Measurements from ENCODE around the gene ITGB5.
A peak's percentile ranks its signal among the peaks of the same experiment; 100 is the strongest.

ITGB5 gene, protein sequence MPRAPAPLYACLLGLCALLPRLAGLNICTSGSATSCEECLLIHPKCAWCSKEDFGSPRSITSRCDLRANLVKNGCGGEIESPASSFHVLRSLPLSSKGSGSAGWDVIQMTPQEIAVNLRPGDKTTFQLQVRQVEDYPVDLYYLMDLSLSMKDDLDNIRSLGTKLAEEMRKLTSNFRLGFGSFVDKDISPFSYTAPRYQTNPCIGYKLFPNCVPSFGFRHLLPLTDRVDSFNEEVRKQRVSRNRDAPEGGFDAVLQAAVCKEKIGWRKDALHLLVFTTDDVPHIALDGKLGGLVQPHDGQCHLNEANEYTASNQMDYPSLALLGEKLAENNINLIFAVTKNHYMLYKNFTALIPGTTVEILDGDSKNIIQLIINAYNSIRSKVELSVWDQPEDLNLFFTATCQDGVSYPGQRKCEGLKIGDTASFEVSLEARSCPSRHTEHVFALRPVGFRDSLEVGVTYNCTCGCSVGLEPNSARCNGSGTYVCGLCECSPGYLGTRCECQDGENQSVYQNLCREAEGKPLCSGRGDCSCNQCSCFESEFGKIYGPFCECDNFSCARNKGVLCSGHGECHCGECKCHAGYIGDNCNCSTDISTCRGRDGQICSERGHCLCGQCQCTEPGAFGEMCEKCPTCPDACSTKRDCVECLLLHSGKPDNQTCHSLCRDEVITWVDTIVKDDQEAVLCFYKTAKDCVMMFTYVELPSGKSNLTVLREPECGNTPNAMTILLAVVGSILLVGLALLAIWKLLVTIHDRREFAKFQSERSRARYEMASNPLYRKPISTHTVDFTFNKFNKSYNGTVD

DNA sequence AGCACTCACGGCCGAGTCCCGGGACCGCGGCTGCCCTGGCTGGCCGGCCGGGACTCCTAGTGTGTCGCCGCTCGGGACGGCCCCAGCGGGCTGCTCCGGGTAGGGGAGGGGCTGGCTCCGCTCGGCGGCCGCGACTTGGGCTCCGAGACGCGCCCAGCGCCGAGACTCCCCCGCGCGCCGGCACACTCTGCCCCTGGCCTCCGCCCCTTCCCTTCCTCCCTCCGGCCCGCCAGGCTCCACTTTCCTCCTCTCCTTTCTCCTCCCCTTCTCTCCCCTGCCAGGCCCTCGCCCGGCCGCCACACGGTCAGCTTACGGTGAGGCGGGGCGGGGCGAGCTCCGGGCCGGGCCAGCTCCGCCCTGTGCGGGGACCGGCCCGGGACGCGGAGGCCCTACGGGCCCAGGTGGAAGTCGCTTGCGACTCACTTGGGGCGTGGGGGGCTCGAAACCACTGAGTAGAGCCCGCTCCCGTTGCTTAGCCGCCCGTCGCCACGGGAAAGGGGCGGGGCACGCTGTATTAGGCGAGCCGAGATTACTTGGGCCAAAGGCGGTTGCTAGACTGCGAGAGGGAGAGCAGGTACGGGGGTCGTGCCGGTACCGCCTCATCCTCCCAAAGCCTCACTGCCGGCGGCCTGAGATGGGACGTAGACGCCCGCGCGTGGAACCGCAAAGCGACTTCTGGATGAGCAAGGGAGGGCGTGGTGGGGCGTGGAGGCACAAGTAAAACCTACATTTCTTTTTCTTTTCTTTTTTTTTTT is at the start of gene ITGB5:
ITGB5 (minus strand) TSS at position 189 of the 755 bp plus-strand sequence. CDS start 365 bp downstream, outside the sequence.
- H3K27ac ChIP-seq (ENCODE audit: low read depth, low read length, poor library complexity, severe bottlenecking), result no peak within 1 kb of the TSS

GRCh38 chr3:124935794-124936542 is 48.8 kb upstream of the ITGB5 start:
- Histone ChIP-seq H3K4me2 (ENCODE audit: low read length) (no peak overlapping the region), H3K27ac (ENCODE audit: low read depth, low read length, poor library complexity, severe bottlenecking) (no peak overlapping the region), H3K4me3 (ENCODE audit: low read depth, low read length, poor library complexity, severe bottlenecking) (no peak overlapping the region), H3K27me3 (ENCODE audit: insufficient read depth, low read length) (no peaks in the 10 kb centered on the region), H4K20me1 (ENCODE audit: insufficient read depth, low read length) (no peaks in the 10 kb centered on the region), H3K79me2 (ENCODE audit: insufficient read depth, low read length) (no peaks in the 10 kb centered on the region), H3F3A (ENCODE audit: insufficient read depth, low read length) (no peaks in the 10 kb centered on the region), H2AFZ (ENCODE audit: low read length) (no peak overlapping the region), H3K9me3 (ENCODE audit: low read length) (no peaks in the 10 kb centered on the region), H3K9ac (ENCODE audit: low read length) (no peak overlapping the region), H3K9me2 (ENCODE audit: low read depth, low read length) (no peaks in the 10 kb centered on the region), H3K36me3 (ENCODE audit: insufficient read depth, low read length) (no peaks in the 10 kb centered on the region), H3K4me1 (ENCODE audit: insufficient read depth, low read length, severe bottlenecking) (no peaks in the 10 kb centered on the region)
- TF ChIP-seq CTCF (IDR thresholded peaks at IDR 0.05; ENCODE audit: low read length) (no peak), EZH2 (IDR thresholded peaks at IDR 0.05; ENCODE audit: borderline replicate concordance, low read length) (no peak)

More for the DNA sequence above, at the start of gene ITGB5:
- Histone ChIP-seq H4K20me1 (ENCODE audit: insufficient read depth, low read length) (no peaks in the 10 kb centered on the region), H3K4me2 (ENCODE audit: low read length) (peak within 1 kb of the TSS; percentile 64), H2AFZ (ENCODE audit: low read length) (no peak within 1 kb of the TSS), H3K27me3 (ENCODE audit: insufficient read depth, low read length) (peaks cover 9% of the 10 kb centered on the region; the same call in 1 of the 2 replicates), H3K9me2 (ENCODE audit: low read depth, low read length) (no peaks in the 10 kb centered on the region), H3K9me3 (ENCODE audit: low read length) (no peaks in the 10 kb centered on the region), H3K4me3 (ENCODE audit: low read depth, low read length, poor library complexity, severe bottlenecking) (peak within 1 kb of the TSS; percentile 48), H3K4me1 (ENCODE audit: insufficient read depth, low read length, severe bottlenecking) (no peaks in the 10 kb centered on the region), H3K79me2 (ENCODE audit: insufficient read depth, low read length) (no peaks in the 10 kb centered on the region), H3K36me3 (ENCODE audit: insufficient read depth, low read length) (no peaks in the 10 kb centered on the region), H3K9ac (ENCODE audit: low read length) (no peak within 1 kb of the TSS), H3F3A (ENCODE audit: insufficient read depth, low read length) (no peaks in the 10 kb centered on the region)
- no peak for TF ChIP-seq CTCF (IDR thresholded peaks at IDR 0.05; ENCODE audit: low read length)
- no peak for TF ChIP-seq EZH2 (IDR thresholded peaks at IDR 0.05; ENCODE audit: borderline replicate concordance, low read length)

DNA sequence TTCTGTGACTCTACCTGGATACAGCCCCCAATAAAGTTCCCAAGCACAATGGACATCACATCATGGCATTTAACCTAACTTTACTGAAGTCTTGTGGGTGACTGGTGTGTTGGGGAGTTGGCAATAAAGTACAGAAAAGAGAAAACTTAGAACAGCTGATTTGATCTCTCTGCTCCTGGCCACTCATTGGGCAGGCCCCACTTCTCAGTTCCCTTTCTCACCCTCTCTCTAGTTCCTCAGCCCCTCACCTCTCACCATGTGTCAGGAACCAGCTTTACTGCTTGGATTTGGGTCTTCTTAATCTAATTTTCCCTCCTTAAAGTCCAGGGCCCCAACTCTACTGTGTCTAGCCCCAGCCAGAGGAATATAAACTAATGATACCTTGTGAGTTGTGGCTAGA is 48.1 kb upstream of the ITGB5 start:
- no peaks in the 10 kb centered on the region for H4K20me1 ChIP-seq (ENCODE audit: insufficient read depth, low read length)
- H3F3A ChIP-seq (ENCODE audit: insufficient read depth, low read length), result no peaks in the 10 kb centered on the region
- H2AFZ ChIP-seq (ENCODE audit: low read length), result no peak overlapping the region
- TF ChIP-seq CTCF (IDR thresholded peaks at IDR 0.05; ENCODE audit: low read length) (no peak), EZH2 (IDR thresholded peaks at IDR 0.05; ENCODE audit: borderline replicate concordance, low read length) (no peak)
- no peaks in the 10 kb centered on the region for H3K27me3 ChIP-seq (ENCODE audit: insufficient read depth, low read length)
- no peaks in the 10 kb centered on the region for H3K9me3 ChIP-seq (ENCODE audit: low read length)
- H3K79me2 ChIP-seq (ENCODE audit: insufficient read depth, low read length), result no peaks in the 10 kb centered on the region
- H3K36me3 ChIP-seq (ENCODE audit: insufficient read depth, low read length), result no peaks in the 10 kb centered on the region
- H3K27ac ChIP-seq (ENCODE audit: low read depth, low read length, poor library complexity, severe bottlenecking), result no peak overlapping the region
- H3K4me1 ChIP-seq (ENCODE audit: insufficient read depth, low read length, severe bottlenecking), result no peaks in the 10 kb centered on the region
- H3K4me3 ChIP-seq (ENCODE audit: low read depth, low read length, poor library complexity, severe bottlenecking), result no peak overlapping the region
- no peaks in the 10 kb centered on the region for H3K9me2 ChIP-seq (ENCODE audit: low read depth, low read length)
- H3K4me2 ChIP-seq (ENCODE audit: low read length), result no peak overlapping the region
- no peak overlapping the region for H3K9ac ChIP-seq (ENCODE audit: low read length)

Measured in OCI-LY1 (cell line).